ENCODE measurements around the gene CARD16. TPM values are rescaled to one million over a fixed set of nuclear protein-coding genes. Genes with fewer than 3 reads are reported as not detected.

Gene CARD16
- total and polyA plus RNA-seq, 2 donors (not counting 1 experiment from before 2014, with no cell fraction given), result 25.0 to 30.1 TPM

DNA sequence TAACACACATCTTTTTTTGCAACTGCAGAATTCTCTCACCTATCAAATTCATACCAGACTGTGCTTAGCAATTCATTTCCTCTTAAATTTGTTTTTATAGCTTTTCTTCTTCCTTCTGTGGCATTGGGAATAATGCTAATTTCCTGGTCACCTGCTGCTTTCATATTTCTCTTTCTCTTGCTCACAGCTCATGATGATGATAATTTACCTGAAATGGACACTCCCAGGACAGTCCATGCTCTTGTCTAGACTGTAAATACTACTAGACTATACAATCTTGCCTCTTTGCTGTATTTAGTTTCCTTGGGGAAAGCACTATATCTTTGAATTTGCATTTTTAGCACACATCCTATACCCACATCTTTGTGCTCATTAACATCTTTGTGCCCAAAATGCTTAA is 37.7 kb downstream of the CARD16 start:
- H3K4me3 Mint-ChIP-seq, result no peak overlapping the region
- Histone ChIP-seq H3K4me2 (replicated peaks; ENCODE audit: low read depth, low read length, poor library complexity, severe bottlenecking) (no peak overlapping the region), H3K9ac (ENCODE audit: low read length) (no peak overlapping the region), H3K79me2 (ENCODE audit: control insufficient read depth, insufficient read depth, low read length) (no peaks in the 10 kb centered on the region), H4K20me1 (ENCODE audit: control insufficient read depth, insufficient read depth, low read length, poor library complexity, severe bottlenecking) (no peaks in the 10 kb centered on the region), H3K27ac (ENCODE audit: low read length in 2 of 2) (no peak overlapping the region), H3K4me3 (ENCODE audit: control extremely low read depth in 1 of 5, extremely low read depth in 1 of 5, insufficient read depth in 1 of 5, low read depth in 2 of 5, low read length in 4 of 5) (no peak overlapping the region), H3K4me1 (ENCODE audit: control insufficient read depth in 2 of 2, insufficient read depth in 2 of 2, low read length in 2 of 2) (no peaks in the 10 kb centered on the region), H3K9me3 (ENCODE audit: control extremely low read depth in 1 of 3, control insufficient read depth in 2 of 3, insufficient read depth in 1 of 3, low read length in 2 of 3) (no peaks in the 10 kb centered on the region), H3K36me3 (replicated peaks in 1 of 2; ENCODE audit: control extremely low read depth in 1 of 2, control insufficient read depth in 1 of 2, extremely low read depth in 1 of 2, insufficient read depth in 2 of 2, low read length in 1 of 2) (no peaks in the 10 kb centered on the region), H3K27me3 (replicated peaks in 1 of 4; ENCODE audit: control extremely low read depth in 1 of 4, control insufficient read depth in 3 of 4, insufficient read depth in 4 of 4, low read length in 3 of 4) (no peaks in the 10 kb centered on the region), H2AFZ (ENCODE audit: insufficient read depth, low read depth, low read length, poor library complexity, severe bottlenecking) (no peak overlapping the region)
- ChIA-PET CTCF (interaction anchor here (1.9 kb wide), 1 partner anchor 10 kb away, joined by 4 read pairs; no protein-coding TSS in a partner anchor), POLR2A (no interaction called here)
- no peaks in the 10 kb centered on the region for H3K27me3 Mint-ChIP-seq
- H3K27ac Mint-ChIP-seq, result no peak overlapping the region
- TF ChIP-seq EZH2 (IDR thresholded peaks at IDR 0.05; ENCODE audit: borderline replicate concordance, insufficient read depth, low read depth, low read length, poor library complexity, severe bottlenecking), result no peak
- TF ChIP-seq, protein P1, sequence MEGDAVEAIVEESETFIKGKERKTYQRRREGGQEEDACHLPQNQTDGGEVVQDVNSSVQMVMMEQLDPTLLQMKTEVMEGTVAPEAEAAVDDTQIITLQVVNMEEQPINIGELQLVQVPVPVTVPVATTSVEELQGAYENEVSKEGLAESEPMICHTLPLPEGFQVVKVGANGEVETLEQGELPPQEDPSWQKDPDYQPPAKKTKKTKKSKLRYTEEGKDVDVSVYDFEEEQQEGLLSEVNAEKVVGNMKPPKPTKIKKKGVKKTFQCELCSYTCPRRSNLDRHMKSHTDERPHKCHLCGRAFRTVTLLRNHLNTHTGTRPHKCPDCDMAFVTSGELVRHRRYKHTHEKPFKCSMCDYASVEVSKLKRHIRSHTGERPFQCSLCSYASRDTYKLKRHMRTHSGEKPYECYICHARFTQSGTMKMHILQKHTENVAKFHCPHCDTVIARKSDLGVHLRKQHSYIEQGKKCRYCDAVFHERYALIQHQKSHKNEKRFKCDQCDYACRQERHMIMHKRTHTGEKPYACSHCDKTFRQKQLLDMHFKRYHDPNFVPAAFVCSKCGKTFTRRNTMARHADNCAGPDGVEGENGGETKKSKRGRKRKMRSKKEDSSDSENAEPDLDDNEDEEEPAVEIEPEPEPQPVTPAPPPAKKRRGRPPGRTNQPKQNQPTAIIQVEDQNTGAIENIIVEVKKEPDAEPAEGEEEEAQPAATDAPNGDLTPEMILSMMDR (IDR thresholded peaks at IDR 0.05), result no peak
- intact Hi-C loops (cut with micrococcal nuclease), result no loop called here
- H3K9me3 Mint-ChIP-seq (ENCODE audit: insufficient read depth), result no peaks in the 10 kb centered on the region
- ATAC-seq (ENCODE audit: low read depth) (no peak), DNase-seq (no peak)
- no peaks in the 10 kb centered on the region for H3K4me1 Mint-ChIP-seq

- WGBS (ENCODE audit: insufficient coverage), result 100% methylated on average over 1 of the region's 3 CpGs
- H2AFZ ChIP-seq (ENCODE audit: insufficient read depth, low read depth, low read length, poor library complexity, severe bottlenecking), result no peak overlapping the region
- H3K27me3 ChIP-seq (replicated peaks in 1 of 4; ENCODE audit: control extremely low read depth in 1 of 4, control insufficient read depth in 3 of 4, insufficient read depth in 4 of 4, low read length in 3 of 4), result no peaks in the 10 kb centered on the region
- DNase-seq (no peak), ATAC-seq (ENCODE audit: low read depth) (no peak)
- Mint-ChIP-seq H3K27me3 (no peaks in the 10 kb centered on the region), H3K27ac (no peak overlapping the region), H3K4me3 (no peak overlapping the region), H3K4me1 (peaks cover 5% of the 10 kb centered on the region), H3K9me3 (ENCODE audit: insufficient read depth) (no peaks in the 10 kb centered on the region)
- H3K4me3 ChIP-seq (ENCODE audit: control extremely low read depth in 1 of 5, extremely low read depth in 1 of 5, insufficient read depth in 1 of 5, low read depth in 2 of 5, low read length in 4 of 5), result no peak overlapping the region
- no peaks in the 10 kb centered on the region for H4K20me1 ChIP-seq (ENCODE audit: control insufficient read depth, insufficient read depth, low read length, poor library complexity, severe bottlenecking)
- ChIA-PET POLR2A (no interaction called here), CTCF (no interaction called here)
- no peaks in the 10 kb centered on the region for H3K9me3 ChIP-seq (ENCODE audit: control extremely low read depth in 1 of 3, control insufficient read depth in 2 of 3, insufficient read depth in 1 of 3, low read length in 2 of 3)
- H3K36me3 ChIP-seq (replicated peaks in 1 of 2; ENCODE audit: control extremely low read depth in 1 of 2, control insufficient read depth in 1 of 2, extremely low read depth in 1 of 2, insufficient read depth in 2 of 2, low read length in 1 of 2), result no peaks in the 10 kb centered on the region
- intact Hi-C loops (cut with micrococcal nuclease), result no loop called here
- H3K4me2 ChIP-seq (replicated peaks; ENCODE audit: low read depth, low read length, poor library complexity, severe bottlenecking), result no peak overlapping the region
- H3K4me1 ChIP-seq (ENCODE audit: control insufficient read depth in 2 of 2, insufficient read depth in 2 of 2, low read length in 2 of 2), result no peaks in the 10 kb centered on the region
- TF ChIP-seq, protein P1 (IDR thresholded peaks at IDR 0.05), result no peak
- no peak for TF ChIP-seq EZH2 (IDR thresholded peaks at IDR 0.05; ENCODE audit: borderline replicate concordance, insufficient read depth, low read depth, low read length, poor library complexity, severe bottlenecking)
- H3K9ac ChIP-seq (ENCODE audit: low read length), result no peak overlapping the region
- no peaks in the 10 kb centered on the region for H3K79me2 ChIP-seq (ENCODE audit: control insufficient read depth, insufficient read depth, low read length)
- no peak overlapping the region for H3K27ac ChIP-seq (ENCODE audit: low read length in 2 of 2)
Observed at GRCh38 chr11:105005451-105005845, 39.7 kb downstream of the CARD16 start.

All from B cell (primary cell).